HEK293T (cell line): ENCODE measurements around the gene SLC6A6.

Experiments
- BHLHE40 ChIP-seq: fragments of 450-650 bp; IDR thresholded peaks from 2 replicates; pipeline ENCODE4 v1.6.1; 2016; ENCODE audit warnings: mild to moderate bottlenecking, moderate library complexity, borderline replicate concordance
- ELF4 ChIP-seq: fragments of 450-650 bp; IDR thresholded peaks from 2 replicates; pipeline ENCODE4 v1.6.1; 2017; ENCODE audit warnings: antibody characterized with exemption
- FOXA1 ChIP-seq: fragments of 450-650 bp; IDR thresholded peaks from 2 replicates; pipeline ENCODE4 v1.6.1; 2016; ENCODE audit warnings: mild to moderate bottlenecking
- FOXK2 ChIP-seq: fragments of 450-650 bp; IDR thresholded peaks from 2 replicates; pipeline ENCODE4 v1.6.1; 2016; ENCODE audit warnings: mild to moderate bottlenecking
- HDGF ChIP-seq: fragments of 450-650 bp; IDR thresholded peaks from 2 replicates; pipeline ENCODE4 v1.6.1; 2017; ENCODE audit warnings: antibody characterized with exemption, borderline replicate concordance

- TF ChIP-seq FOXA1 (no peak), BHLHE40 (no peak), ELF4 (no peak), HDGF (no peak), FOXK2 (no peak)
These were observed 43.1 kb upstream of the SLC6A6 start for GRCh38 chr3:14359348-14359747.
